ENCODE measurements around the gene DAPL1.

GRCh38 chr2:158781353-158781961 lies 13.7 kb upstream of the DAPL1 start:
- TF ChIP-seq CTCF (IDR thresholded peaks at IDR 0.05) (no peak), POLR2A (IDR thresholded peaks at IDR 0.05) (no peak), POLR2AphosphoS5 (IDR thresholded peaks at IDR 0.05) (no peak)

All from breast epithelium (tissue), 3 donors.